ENCODE results near the gene GJD3. TPM values are rescaled to one million over a fixed set of nuclear protein-coding genes. Genes with fewer than 3 reads are reported as not detected.

The GJD3 gene
- total RNA-seq, 1 experiment from 2014 or later = not detected

GRCh38 chr17:40329839-40330794 is 34.4 kb downstream of the GJD3 start:
- H3K4me1 ChIP-seq (ENCODE audit: insufficient read depth, low read length) = no peaks in the 10 kb centered on the region; the same call in 1 of the 2 replicates
- H3K9ac ChIP-seq (ENCODE audit: extremely low read depth, insufficient read length, low read length) = no peak overlapping the region
- no peaks in the 10 kb centered on the region for H3K79me1 ChIP-seq (ENCODE audit: insufficient read depth, low read depth, low read length, poor library complexity, severe bottlenecking)
- H3K23ac ChIP-seq (ENCODE audit: insufficient read length, low read depth, low read length) = no peak overlapping the region
- no peaks in the 10 kb centered on the region; the same call in 1 of the 2 replicates for H3K27me3 ChIP-seq (ENCODE audit: insufficient read depth, low read length)
- H3K56ac ChIP-seq (ENCODE audit: insufficient read length, low read depth, low read length) = no peak overlapping the region
- no peak overlapping the region for H2AFZ ChIP-seq (ENCODE audit: low read length)
- H3K18ac ChIP-seq (ENCODE audit: insufficient read length, low read depth, low read length) = no peak overlapping the region
- DNase-seq = no peak
- H2BK15ac ChIP-seq (ENCODE audit: low read depth, low read length) = no peak overlapping the region
- no peak overlapping the region for H2BK5ac ChIP-seq (ENCODE audit: insufficient read length, low read length)
- no peak overlapping the region for H4K5ac ChIP-seq (ENCODE audit: insufficient read length, low read depth, low read length)
- no peaks in the 10 kb centered on the region for H3K9me3 Mint-ChIP-seq
- H3K27me3 Mint-ChIP-seq (ENCODE audit: low read depth) = peaks cover 37% of the 10 kb centered on the region
- H3K14ac ChIP-seq (ENCODE audit: insufficient read depth, low read length) = no peak overlapping the region
- H3K4me3 Mint-ChIP-seq = no peak overlapping the region
- no peaks in the 10 kb centered on the region for H3K9me3 ChIP-seq (ENCODE audit: control insufficient read depth, low read depth, low read length)
- H3K4ac ChIP-seq (ENCODE audit: low read depth, low read length) = no peak overlapping the region
- H2BK12ac ChIP-seq (ENCODE audit: insufficient read length, low read depth, low read length) = no peak overlapping the region
- WGBS (ENCODE audit: extremely low coverage, insufficient read length, low lambda C conversion rate) = no CpG with 5 or more reads among the region's 11 CpGs
- H4K91ac ChIP-seq (ENCODE audit: insufficient read length, low read depth, low read length) = no peak overlapping the region
- H2BK120ac ChIP-seq (ENCODE audit: low read depth, low read length, poor library complexity, severe bottlenecking) = no peak overlapping the region
- no peak for TF ChIP-seq CTCF (conservative IDR thresholded peaks at IDR 0.05)
- no peak overlapping the region for H2AK5ac ChIP-seq (ENCODE audit: insufficient read length, low read length)
- H3K36me3 Mint-ChIP-seq (ENCODE audit: insufficient read depth in 1 of 3, low read depth in 3 of 3) = peaks cover 6 to 8% (median 7%) of the 10 kb centered on the region in 3 experiments
- H4K20me1 ChIP-seq (ENCODE audit: control insufficient read depth, insufficient read depth, insufficient read length) = peaks cover 3% of the 10 kb centered on the region
- H4K8ac ChIP-seq (replicated peaks; ENCODE audit: insufficient read length, low read depth, low read length) = no peak overlapping the region
- no peak overlapping the region for H3K27ac Mint-ChIP-seq
- no peak overlapping the region for H3T11ph ChIP-seq (ENCODE audit: low read length)
- H3K4me2 ChIP-seq (ENCODE audit: insufficient read depth, insufficient read length, low read length) = no peak overlapping the region
- H3K4me1 Mint-ChIP-seq = peaks cover 11 to 20% of the 10 kb centered on the region in 2 experiments
- no peaks in the 10 kb centered on the region for H3K23me2 ChIP-seq (ENCODE audit: insufficient read length, low read depth, low read length, poor library complexity, severe bottlenecking)
- H3K79me2 ChIP-seq (ENCODE audit: insufficient read depth, low read length) = peaks cover 3% of the 10 kb centered on the region; the same call in 1 of the 2 replicates
- H3K27ac ChIP-seq (ENCODE audit: insufficient read length, low read depth, low read length) = no peak overlapping the region
- H2BK20ac ChIP-seq (ENCODE audit: low read depth, low read length, poor library complexity, severe bottlenecking) = no peak overlapping the region
